HG03280 (cell line): ENCODE results near the gene GTSE1.

Experiments used
- ATAC-seq: cut with Tn5 transposase; IDR thresholded peaks from one replicate; pipeline ENCODE4 v1.9.1; 2021; ENCODE audit warnings: mild to moderate bottlenecking, moderate library complexity; ENCODE audit not compliant: unreplicated experiment

Gene GTSE1

DNA sequence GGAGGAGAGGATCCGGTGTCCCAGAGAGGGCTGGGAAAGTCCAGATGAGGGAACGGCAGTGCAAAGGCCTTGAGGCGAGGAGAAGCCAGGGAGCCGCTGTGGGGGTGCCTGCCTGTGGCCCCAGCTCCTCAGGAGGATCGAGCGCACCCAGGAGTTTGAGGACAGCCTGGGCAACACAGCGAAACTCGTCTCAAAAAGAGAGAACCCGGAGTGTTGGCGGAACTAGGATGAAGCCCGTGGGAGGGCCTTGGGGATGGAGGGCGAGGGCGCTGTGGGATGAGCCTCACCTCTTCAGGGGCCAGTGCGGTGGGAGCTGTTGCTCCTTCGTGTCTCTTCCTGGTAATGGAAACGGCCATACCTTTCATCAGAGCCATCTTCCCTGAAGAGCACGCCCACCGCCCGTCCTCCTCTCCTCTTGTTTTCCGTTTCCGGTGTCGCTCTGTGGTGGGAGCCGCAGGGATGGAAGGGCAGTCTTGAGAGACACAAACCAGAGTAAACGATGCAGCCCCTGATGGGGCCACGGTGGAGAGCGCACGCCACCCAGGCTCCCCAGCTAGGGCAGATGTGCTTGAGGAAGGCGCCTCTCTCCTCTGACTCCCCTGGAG, 54.6 kb downstream of the GTSE1 start:
- ATAC-seq = no peak

DNA sequence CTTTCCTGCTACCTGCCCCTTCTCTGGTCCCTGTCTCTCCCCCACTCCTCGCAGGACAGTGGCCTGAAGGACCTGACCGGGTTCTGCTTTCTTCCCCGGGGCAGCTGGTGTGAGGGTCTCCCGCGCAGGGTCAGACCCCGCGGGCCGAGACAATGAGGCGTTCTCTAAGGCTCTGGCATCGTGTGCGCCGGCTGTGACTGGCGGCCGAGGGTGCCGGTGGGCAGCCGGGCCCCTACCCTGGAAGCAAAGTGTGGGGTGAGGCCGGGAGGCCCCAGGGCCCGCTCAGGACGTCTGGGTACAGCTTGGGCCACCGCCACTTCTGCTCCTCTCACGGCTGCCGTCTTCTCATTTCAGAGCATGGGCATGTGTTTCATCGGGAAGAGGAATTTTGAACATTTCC, 55.1 kb downstream of the GTSE1 start:
- no peak for ATAC-seq

DNA sequence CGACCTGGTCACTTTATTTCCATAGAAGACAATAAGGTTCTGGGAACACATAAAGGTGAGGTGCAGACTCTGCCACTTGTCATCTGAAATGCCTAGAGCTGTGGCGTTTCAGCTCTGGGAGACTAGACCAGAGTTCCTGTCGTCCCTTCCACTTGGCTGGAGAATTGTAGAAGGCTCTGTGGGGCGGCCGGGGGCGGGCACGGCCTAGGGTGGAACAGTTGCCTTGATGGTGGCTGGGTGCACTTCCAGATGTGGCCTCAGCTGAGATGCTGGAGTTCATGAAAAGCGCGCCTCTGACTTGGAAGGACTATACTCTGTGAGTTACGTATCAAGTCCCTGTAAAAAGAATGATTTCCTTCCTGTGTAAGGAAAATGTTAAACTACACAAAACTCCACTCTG, 55.6 kb downstream of the GTSE1 start:
- ATAC-seq = no peak

DNA sequence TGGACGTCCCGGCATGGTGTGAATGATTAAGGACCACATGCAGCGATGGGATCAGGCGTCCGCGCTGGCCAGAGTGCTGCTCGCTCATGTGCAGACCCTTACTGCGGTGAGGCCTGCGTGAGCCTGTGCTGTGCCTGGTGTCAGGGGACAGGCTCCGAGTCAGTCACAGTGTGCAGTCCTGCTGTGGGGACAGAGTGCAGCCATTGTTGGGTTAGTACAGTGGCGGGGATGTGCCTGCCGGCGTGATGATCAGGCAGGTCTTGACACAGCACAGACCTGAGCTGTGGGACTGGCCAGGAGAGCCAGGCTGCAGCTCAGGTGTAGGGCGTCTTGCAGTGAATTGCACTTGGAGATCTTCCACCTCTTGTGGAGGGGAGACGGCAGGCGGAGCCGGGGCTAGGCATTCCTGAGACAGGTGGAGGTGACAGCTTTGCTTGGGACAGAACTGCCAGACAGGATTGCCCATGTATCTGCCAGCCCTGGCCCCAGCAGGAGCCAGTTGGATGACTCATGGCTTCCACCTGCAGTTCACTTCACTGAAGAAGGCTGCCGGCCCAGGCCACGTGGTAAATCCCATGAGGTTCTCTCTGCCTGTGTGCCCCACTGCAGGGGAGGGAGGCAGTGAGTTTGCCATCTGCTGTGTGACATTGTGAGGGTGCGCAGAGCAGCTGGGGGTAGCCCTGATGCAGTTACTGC, 56.2 kb downstream of the GTSE1 start:
- no peak for ATAC-seq

DNA sequence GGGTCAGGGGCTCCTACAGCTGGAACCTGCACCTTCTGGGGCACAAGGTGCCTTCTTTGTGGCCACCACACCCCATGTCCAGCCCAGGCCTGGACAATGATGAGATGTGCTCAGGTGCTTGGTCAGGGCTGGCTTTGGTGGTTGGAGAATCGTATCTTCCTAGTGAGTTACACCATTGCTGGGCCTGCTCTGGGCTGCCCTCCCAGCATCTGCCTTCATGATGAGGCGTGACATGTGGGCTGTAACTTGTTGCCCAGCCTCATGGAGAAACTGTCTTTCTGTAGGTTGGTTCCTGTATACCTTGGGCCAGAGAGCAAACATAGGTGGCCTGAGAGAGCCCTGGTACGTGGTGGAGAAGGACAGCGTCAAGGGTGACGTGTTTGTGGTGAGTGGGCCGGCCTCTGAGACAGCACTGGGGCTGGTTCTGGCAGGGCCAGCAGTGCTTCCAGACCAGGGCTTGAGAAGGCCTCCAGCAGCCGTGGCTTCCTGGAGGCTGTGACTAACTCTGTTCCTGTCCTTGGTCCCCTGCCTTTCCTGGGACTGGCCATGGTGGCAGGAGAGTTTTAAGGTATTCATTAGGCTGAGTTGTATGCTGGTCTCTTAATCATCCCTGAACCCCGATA, 56.9 kb downstream of the GTSE1 start:
- ATAC-seq = no peak

DNA sequence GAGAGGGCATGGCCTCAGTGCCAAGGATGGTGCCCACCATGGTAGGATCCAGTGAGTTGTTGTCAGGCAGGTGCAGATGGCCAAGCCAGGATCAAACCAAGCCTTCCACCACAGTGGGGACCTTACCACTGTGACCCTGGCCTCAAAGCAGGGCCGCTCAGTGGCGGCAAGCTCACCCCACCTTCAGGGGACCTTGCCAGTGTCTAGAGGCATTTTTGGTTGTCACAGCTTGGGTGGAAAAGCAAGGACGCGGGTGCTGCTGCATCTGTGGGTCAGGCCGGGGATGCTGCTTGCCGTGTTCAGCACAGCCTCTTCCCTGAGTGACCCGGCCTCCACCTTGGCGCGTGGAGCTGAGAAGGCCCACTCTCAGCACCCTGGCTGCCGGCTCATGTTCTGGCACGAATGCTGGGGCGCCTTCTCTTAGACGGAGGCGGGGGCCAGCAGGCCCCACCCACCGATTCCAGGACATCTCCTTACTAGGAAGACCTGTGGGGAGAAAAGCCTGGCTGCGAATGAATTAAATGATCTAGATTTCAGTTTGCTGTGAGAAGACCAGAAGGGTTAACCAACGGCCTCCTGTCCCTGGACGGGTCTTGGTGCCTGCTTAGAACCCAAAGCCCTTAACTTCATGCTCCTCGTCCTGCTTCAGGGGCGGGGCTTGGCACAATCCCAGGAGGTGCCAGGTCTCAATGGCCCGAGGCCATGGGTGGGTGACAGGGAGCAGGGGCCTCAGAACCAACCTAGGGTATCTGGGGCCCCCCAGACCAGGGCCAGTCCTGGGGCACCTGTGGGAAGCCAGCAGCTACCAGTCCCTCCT, 57.7 kb downstream of the GTSE1 start:
- ATAC-seq = no peak

DNA sequence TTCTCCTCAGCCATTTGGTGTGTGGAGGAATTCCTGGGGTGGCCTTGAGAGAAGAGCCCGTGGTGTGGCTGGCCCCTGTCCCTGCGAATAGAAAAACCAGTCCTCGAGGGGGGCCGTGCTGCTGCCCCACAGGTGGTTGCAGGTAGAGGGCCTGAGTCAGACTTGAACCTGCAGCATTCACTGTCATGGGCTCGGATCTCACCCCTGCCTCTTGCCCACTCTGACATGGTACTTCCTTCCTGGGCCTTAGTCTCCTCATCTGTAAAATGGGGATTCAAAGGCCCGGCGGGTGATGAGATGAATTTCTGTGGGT, 58.3 kb downstream of the GTSE1 start:
- ATAC-seq = no peak

DNA sequence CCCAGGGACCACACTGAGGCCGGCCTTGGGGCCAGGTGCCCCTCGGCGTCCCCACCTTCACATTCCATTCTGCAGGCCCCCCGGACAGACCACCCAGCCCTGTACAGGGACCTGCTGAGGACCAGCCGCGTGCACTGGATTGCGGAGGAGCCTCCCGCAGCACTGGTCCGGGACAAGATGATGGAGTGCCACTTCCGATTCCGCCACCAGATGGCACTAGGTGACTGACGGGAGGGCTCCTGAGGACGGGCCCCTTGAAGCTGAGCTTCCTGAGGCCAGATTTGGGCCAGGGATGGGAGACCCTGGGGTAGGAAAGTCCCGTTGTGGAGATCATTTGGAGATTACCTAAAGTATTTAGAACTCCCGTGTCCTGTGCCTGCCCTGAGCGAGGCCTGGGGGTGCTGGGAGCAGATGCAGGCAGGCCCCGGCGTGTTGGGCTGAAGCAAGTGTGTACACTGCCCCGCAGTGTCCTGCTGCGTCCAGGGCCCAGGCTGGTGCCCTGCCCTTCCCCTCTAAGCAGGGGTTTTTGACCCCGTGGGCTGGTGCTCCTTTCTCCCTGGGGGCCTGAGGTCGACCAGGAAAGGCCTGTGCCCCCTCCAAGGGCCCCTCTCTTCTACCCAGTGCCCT, 58.8 kb downstream of the GTSE1 start:
- ATAC-seq = no peak

DNA sequence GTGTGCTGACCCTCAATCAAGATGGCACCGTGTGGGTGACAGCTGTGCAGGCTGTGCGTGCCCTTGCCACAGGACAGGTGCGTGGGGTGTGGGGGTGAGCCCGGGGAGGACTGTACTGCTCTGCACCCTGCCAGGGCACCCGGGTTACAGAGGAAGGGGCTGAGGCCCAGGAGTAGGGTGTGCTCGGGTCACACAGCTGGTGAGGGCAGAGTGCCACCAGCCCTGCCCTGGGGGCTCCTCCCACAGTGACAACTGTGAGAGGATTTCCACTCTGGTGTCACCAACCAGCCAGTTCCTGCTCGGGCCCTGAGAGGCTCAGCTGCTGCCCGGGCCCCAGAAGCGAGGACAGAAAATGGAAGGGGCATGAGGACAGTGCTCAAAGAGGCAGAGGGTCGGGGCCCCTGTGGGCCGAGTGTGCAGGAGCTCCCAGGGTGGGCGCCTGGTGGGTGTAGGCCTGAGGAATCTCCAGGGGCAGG, 59.4 kb downstream of the GTSE1 start:
- no peak for ATAC-seq

DNA sequence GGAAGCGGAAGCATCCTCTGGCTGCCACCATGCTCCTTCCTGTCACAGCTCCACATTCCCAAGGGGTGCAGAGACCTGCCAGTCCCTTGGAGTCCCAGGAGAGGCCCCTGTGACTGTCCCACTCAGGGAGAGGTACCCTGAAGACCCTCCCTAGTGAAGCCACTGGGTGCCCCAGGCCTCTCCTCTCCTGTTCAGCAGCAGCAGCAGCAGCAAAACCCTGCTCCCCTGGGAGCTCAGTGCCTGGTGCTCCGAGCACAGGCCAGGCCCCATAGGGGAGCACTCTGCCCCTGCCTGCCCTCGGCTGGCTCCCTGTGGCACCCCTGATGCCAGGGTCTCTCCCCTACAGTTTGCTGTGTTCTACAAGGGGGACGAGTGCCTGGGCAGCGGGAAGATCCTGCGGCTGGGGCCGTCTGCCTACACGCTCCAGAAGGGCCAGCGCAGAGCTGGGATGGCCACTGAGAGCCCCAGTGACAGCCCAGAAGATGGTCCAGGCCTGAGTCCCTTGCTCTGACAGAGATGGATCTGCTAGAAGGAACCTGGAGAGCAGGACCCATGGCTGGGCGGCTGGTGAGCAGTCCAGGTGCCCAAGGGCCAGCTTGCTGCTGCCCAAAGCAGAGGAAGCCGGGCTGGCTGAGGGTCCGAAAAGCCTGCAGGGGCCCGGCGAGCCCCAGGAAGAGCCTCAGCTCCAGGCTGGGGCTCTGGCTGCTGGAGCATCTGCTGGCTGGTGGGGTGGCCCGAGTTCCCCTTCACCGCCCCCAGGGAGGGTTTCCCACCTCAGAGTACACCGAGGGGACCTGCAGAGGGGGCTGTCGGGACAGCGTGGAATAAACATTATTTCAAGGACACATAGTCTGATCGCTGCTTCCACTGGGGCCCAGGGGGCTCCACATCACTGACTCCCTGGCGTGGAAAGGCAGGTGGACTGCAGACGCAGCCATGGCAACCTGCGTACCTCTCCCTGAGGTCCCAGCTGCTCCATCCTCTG, 60.1 kb downstream of the GTSE1 start:
- no peak for ATAC-seq

DNA sequence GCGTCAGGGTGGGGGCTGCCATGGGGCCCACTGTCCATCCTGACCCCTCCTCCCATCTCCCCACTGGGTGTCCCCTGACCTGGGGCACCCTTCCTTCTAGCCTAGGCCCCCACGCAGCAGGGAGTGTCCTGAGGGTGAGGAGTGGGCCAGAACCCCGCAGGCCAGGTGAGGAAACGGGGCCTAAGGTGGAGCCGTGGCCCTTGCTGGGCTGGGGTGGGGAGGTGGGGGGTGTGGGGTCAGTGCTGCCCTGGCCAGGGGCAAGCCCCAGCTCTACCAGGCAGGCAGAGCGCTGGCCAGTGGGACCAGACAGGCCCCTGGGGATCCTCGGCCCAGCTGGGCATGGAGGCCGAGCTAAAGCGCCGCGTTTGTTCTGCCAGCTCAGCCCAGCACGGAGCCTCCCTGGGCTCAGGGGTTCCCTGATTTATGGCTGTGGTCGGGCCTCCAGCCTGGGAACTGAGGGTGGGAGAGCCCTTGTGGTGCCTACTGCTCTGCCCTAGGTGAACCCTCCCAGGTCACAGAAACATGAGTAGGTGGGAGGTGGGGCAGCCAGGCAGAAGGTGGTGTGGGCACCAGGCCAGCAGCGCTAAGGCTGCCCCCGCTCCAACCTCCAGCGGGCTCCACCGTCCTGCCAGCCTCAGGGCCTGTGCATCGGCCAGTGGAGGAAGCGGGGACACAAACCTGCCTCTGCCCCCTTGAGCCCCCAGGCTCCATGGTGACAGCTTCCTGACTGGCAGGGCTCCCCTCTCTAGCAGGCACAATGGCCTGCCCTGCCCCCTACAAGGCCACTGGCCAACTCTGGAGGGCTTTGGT, 61.2 kb downstream of the GTSE1 start:
- ATAC-seq = no peak

DNA sequence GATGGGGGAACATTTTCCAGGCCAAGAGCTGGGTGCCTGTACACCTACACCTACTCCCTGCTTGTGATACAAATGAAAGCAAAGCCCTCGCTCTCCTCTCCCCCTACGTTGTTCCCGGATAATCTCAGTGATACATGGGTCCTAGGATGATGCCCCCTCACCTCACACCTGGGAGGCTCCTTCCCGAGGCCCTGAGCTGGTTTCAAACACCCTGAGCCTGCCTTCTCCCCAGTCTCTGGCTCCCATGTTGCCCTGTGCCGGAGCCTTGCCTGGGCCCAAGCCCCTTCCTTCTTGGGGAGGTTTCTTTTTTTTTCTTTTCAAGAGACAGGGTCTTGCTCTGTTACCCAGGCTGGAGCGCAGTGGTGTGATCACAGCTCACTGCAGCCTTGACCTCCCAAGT, 62.1 kb downstream of the GTSE1 start:
- ATAC-seq = no peak

DNA sequence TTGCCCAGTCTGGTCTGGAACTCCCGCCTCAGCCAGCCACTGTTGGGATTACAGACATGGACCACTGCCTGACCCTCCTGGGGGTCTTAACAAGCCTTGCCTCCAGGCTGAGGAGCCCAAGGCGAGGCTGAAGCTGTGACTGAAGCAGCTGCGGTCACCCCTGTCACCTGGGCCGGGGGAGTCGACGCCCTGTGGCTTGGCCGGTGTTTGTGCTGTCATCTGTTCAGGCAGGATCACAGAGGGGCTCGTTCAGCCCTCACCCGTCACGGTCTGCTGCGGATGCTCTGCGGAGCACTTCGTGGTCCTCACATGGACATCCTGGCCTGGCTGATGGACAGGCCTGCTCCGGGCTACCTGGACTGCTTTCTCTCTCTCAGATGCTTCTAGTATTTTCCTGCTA, 62.7 kb downstream of the GTSE1 start:
- ATAC-seq = no peak

DNA sequence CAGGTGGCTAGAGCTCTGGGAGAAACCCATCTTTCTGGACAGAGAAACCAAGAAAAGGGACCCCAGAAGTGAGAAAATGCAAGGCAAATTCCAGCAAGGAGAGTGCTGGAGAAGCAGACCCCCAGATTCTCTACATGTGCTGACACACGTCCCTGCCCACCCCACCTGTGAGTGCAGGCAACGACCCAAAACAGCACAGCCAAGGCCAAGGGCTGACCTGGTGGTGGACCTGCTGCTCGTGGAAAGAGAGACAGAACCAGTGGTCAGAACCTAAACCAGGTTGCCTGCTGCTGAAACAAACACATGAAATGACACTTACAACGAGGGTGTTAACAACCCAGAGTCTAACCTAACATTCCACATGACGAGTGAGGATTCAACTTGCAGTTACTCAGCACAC, 63.4 kb downstream of the GTSE1 start:
- ATAC-seq = no peak

DNA sequence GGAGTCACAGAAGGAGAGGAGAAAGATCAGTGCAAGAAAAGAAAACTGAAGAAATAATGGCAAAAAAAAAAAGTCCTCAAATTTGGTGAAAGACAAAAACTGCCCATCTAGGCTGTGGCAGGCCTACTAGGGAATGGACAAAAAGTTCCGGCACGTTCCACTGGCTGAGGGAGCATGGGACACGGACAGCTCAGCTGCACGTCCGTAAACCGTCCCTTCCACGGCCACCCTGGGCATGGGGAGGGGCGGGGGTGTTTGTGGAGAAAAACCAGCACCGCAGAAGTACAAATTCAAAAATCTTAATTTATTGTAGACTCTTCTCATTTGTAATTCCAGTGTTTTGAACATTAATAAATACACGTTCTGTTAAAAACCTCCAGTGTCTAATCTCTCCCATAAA, 64.2 kb downstream of the GTSE1 start:
- no peak for ATAC-seq

DNA sequence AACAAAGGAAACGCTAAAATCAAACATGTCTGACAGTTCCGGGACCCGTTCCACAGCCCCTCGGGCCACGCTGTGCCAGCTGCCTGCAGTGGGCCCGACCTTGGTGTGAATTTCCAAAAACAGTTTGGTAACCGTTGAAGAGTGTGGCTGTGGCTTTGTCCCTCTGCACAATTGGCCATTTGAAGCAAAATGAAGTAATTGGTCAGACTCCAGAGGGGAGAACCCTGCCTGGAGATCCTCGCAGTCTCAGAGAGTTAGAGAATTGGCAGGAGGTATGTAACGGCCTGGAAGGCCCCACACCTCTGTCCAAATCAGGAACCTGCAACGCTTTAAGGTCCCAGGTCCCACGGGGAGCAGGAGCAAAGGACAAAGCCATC, 65.1 kb downstream of the GTSE1 start:
- no peak for ATAC-seq

DNA sequence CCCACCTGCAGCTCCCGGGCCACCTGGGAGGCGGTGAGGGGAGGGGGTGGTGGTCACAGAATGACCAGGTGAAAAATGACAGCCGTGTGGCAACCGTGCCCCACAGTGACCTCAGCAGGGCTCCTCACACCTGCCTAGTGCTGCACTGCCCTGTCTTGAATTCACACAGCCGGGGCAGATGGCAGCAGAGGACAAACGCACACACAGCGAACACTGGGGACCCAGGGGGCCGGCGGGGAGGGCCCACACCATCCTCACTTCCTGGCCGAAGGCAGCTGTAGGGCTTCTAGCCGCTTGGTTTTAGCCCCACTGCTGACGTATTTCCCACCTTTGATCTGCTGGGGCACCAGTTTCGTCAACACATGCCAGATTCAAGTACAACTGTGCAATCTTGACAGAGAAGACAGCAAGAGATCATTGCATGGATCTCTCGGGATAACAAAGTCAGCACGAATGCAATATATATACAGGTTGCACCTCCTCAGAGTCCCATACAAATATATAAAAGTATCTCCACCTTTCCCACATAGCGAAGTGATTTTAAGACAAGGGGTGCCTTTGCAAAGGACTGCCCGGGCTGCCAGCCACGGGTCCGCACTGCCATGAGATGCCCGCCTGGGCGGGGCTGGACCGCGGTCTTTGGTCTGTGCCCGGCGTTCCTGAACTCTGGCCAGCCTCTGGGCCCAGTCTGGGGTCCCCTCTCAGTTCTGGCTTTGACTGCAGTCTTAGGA, 65.7 kb downstream of the GTSE1 start:
- no peak for ATAC-seq

DNA sequence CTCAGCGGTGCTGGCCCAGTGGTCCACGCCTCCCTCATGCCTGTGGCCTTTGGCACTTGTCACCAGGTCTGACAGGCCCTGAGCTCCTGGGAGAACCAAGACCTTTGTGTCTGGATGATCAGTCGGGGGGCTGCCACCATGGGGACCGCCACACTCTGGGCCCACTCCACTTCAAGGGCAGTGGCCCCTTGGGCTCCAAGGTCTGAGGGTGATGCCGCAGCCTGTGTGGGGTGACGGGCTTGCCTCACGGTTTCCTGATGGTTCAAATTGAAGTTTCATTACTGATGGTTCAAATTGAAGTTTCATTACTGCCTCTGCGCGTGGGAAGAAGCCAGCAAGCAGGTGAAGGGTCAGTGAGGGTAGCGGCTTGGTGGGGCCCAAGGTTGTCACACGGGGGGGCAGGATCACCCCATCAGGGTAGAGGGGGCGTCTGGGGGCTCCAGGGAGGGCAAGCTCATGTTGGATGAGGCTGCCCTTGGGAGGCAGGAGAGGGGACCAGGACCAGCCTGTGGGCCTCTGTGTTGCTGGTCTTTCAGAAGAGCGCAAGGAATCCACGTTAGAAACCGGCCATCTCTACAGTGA, 66.4 kb downstream of the GTSE1 start:
- no peak for ATAC-seq
